Left forelimb (tissue), 1 donor: ENCODE results near the gene ZNF821.
"Not testable (repeated sequence)": the region's sequence is repeated elsewhere in the genome, so short reads cannot be mapped to it uniquely, and the experiment has no call there.

Experiments
- DNase-seq: peaks from one replicate; pipeline ENCODE4 v3.0.0-alpha.2; 2018; ENCODE audit warnings: low spot score

The ZNF821 gene, protein sequence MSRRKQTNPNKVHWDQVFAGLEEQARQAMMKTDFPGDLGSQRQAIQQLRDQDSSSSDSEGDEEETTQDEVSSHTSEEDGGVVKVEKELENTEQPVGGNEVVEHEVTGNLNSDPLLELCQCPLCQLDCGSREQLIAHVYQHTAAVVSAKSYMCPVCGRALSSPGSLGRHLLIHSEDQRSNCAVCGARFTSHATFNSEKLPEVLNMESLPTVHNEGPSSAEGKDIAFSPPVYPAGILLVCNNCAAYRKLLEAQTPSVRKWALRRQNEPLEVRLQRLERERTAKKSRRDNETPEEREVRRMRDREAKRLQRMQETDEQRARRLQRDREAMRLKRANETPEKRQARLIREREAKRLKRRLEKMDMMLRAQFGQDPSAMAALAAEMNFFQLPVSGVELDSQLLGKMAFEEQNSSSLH

GRCh38 chr16:71883849-71884638 is at the start of gene ZNF821:
TSS of gene ZNF821 (minus strand) at chr16:71884182. CDS start at chr16:71879946, 4,236 bp downstream.
- DNase-seq: peak; percentile 89

- no peak for DNase-seq
Observed at GRCh38 chr16:71933017-71933416, 49.0 kb upstream of the ZNF821 start.

DNA sequence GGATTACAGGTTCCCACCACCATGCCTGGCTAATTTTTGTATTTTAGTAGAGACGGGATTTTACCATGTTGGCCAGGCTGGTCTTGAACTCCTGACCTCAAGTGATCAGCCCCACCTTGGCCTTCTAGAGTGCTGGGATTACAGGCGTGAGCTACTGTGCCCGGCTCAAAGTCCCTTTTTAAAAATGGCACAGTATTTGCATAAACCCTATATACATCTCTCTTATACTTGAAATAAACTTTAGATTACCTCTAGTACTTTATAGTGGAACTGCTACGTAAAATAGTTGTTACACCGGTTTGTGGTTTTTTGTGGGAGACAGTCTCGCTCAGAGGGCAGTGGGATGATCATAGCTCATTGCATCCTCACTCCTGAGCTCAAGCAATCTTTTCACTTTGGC is 47.6 kb upstream of the ZNF821 start:
- DNase-seq: no peak

DNA sequence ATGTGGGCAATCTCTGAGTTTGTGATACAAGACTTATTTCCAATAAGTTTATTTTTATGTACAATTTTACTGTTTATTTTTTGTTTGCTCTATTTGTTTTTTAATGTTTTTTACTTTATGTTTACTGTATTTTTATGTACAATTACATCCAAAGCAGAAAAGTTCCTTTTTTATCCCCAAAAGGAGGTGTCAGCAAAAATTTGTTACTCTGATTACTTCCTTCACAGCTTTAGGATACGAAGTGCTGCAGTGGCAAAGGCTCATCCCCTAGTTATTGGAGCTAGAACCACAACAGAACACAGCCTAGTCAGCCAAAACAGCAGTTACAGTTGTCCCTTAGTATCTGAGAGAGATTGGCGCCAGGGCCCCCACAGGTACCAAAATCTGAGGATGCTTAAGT is 47.0 kb upstream of the ZNF821 start:
- no peak for DNase-seq

DNA sequence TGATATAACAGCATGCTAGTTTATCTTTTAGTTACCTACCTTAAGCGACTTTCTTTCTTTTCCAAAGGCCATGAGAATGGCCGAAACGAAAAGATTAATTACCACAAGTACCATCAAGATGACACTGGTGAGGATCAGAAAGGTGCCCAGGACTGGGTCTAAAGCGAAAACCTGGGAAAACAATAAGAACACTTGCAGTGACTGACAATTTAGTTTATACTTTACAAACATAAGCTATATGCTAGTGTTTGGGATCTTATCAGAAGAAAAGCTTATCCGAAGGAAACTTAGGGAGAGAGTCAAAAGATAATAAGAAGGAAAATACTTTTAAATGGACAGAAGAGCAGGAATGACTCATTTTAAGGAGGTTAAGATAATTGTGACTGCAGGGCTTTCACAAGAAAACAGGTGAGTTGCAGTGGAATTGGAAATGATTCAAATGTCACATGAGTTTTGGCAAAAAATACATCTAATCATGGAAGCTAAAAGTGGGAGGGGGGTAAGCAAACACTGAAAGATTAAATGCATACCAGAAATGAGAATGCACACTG is 46.1 kb upstream of the ZNF821 start:
- no peak for DNase-seq

DNA sequence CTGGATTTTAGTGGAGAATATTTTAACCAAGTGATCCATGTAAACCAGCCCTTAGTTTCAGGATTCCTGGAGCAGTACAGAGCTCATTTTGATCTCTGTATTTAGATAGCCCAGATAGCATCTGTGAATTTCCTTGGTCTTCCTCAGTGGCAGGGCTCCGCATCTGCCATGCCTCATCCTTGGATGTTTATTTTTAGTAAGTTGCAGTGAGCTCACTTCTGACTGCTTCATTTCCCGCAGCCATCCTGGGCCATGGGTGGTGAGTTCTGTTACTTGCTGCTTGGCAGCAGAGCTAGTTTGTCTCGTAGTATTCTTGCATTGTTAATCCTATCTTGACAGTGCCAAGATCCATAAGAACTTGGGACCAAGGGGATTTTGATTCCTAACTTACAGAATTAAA is 45.1 kb upstream of the ZNF821 start:
- DNase-seq: no peak

GRCh38 chr16:71927787-71928186 is 43.8 kb upstream of the ZNF821 start:
- DNase-seq: no peak

- DNase-seq: no peak
Observed at GRCh38 chr16:71927383-71927782, 43.4 kb upstream of the ZNF821 start.

- DNase-seq: no peak
Observed at GRCh38 chr16:71924710-71925109, 40.7 kb upstream of the ZNF821 start.

DNA sequence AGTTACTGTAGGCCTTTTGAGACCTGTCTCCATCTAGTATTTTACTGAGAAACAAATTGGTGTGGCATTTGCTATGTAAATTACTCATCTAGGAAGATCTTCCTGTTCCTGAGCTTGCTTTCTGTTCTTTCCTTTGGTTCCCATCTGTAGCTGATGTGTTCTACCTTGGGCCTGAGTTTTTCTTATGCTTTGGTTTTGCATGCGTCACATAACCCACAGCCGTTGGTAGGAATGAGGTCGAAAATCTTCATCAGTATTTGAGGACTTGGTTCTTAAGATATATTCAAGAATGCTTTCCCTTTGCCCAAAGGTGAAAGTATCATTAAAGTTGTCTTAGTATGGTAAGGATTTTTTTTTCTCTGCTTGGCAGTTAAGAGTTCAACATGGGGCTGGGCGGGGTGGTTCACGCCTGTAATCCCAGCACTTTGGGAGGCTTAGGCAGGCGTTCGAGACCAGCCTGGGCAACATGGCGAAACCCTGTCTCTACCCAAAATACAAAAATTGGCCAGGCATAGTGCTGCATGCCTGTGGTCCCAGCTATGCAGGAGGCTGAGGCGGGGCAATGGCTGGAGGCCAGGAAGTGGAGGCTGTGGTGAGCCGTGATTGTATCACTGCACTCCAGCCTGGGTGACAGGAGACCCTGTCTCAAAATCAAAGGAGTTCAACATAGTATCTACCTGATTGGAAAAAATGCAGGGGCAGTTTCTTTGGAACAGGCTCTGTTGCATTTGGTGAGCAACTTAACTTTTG is 40.1 kb upstream of the ZNF821 start:
- DNase-seq: no peak

GRCh38 chr16:71920658-71921057 is 36.7 kb upstream of the ZNF821 start:
- no peak for DNase-seq

DNA sequence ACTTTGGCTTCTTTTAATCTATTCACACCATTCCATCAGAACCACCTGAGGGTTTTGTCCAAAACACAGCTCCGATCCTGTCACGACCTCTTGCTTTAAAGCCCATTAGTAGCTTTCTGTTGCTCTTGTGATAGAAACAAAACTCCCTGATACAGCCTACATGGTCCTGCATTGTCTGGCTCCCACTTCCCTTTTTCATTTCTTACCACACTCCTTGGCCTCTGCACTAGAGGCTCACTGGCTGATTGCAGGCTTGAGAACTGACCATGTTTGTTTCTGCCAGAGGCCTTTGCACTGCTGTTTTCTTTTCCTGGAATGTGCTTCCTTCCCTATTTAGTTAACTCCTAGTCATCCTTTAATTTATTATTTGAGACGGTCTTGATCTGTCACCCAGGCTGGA is 35.1 kb upstream of the ZNF821 start:
- DNase-seq: no peak

DNA sequence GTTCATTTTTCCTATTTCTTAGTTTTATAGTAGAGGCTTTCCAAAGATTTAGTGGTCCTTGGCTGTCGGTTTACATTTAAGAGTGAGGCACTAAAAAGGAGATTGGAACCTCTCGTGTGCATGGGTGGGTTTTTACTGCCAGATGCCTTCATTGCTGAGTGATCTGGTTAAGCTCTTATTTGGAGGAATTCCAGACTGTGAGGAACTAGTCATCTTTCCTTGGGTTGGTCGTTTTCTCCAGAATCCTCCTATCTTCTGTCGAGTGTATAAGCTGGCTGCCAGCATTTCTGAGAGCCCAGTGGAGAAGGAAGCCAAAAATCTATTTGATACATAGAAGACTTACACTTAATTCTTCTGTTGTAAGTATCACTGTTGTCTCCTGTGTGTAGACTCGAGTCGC is 33.9 kb upstream of the ZNF821 start:
- DNase-seq: no peak

DNA sequence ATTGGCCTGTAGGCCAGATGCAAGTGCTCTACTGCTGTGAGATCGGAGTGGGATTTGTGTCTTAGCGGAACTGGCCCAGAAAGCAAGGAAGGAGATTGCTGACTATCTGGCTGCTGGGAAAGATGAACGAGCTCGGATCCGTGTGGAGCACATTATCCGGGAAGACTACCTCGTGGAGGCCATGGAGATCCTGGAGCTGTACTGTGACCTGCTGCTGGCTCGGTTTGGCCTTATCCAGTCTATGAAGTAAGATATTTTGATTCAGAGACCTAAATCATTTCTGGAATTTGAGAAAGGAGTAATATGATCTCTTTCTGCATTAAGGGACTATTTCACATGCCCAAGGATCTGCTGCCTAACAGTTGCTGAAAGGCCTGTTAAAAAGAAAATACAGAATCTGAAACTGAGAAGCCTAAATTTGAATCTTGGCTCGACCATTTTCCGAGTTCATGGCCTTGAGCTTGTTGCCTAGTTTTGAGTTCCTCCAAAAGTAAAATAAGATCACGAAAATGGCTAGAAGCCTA is 32.5 kb upstream of the ZNF821 start:
- no peak for DNase-seq

DNA sequence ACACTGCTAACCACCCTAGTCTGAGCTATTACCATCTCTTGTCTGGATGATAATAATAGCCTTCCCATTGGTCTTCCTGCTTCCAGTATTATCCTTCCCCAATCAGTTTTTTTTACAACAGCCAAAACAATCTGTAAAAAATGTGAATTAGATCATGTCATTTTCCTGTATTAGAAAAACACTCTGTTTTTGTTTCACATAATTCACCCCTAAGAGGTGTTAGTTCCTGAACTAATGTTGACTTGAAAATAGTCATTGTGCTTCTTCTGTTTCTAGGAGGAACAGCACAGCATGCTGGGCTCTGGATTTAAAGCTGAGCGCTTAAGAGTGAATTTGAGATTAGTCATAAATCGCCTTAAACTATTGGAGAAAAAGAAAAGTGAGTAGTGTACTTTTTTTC is 31.4 kb upstream of the ZNF821 start:
- no peak for DNase-seq

- no peak for DNase-seq
Observed at GRCh38 chr16:71914802-71915201, 30.8 kb upstream of the ZNF821 start.

- no peak for DNase-seq
Observed at GRCh38 chr16:71912534-71913275, 28.7 kb upstream of the ZNF821 start.

DNA sequence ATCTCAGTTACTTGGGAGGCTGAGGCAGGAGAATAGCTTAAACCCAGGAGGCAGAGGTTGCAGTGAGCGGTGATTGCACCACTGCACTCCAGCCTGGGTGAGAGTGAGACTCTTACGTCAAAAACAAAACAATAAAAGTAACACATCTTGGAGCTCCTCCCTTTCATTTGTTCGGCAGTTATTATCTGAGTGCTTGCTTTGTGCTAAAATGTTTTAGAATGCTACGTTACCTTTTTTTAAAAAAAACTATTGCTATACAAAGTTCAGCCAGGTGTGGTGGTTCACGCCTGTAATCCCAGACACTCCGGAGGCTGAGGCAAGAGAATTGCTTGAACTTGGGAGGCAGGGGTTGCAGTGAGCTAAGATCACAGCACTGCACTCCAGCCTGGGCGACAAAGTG is 27.1 kb upstream of the ZNF821 start:
- DNase-seq: no peak

DNA sequence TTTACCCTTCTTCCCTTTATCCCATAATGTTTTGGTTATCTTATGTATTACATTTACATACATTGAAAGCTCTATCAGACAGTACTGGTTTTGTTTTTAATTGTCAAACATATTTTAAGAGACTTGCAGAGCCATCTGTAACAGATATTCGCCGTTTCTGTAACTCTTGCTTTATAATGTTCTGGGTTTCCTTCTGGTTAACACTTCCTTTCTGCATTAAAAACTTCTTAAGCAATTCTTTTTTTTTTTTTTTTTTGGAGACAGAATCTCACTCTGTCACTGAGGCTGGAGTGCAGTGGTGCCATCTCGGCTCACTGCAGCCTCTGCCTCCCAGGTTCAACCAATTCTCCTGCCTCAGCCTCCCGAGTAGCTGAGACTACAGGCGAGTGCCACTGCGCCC is 21.8 kb upstream of the ZNF821 start:
- not testable (repeated sequence) for DNase-seq

DNA sequence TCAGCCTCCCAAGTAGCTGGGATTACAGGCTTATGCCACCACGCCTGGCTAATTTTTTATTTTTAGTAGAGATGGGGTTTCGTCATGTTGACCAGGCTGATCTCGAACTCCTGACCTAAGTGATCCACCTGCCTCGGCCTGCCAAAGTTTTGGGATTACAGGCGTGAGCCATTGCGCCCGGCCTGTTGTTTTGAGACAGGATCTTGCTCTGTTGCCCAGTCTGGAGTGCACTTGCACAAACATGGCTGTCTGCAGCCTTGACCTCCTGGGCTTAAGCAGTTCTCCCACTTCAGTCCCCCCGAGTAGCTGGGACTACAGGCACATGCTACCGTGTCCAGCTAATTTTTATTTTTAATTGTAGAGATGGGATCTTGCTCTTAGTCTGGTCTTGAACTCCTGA is 20.3 kb upstream of the ZNF821 start:
- DNase-seq: no peak

- no peak for DNase-seq
Observed at GRCh38 chr16:71903608-71904007, 19.6 kb upstream of the ZNF821 start.
